Measurements from ENCODE around the gene CD2AP. TPM values are rescaled to one million over a fixed set of nuclear protein-coding genes. Genes with fewer than 3 reads are reported as not detected.

The CD2AP gene, protein sequence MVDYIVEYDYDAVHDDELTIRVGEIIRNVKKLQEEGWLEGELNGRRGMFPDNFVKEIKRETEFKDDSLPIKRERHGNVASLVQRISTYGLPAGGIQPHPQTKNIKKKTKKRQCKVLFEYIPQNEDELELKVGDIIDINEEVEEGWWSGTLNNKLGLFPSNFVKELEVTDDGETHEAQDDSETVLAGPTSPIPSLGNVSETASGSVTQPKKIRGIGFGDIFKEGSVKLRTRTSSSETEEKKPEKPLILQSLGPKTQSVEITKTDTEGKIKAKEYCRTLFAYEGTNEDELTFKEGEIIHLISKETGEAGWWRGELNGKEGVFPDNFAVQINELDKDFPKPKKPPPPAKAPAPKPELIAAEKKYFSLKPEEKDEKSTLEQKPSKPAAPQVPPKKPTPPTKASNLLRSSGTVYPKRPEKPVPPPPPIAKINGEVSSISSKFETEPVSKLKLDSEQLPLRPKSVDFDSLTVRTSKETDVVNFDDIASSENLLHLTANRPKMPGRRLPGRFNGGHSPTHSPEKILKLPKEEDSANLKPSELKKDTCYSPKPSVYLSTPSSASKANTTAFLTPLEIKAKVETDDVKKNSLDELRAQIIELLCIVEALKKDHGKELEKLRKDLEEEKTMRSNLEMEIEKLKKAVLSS
- total RNA-seq (100 to 1,000 TPM in 1 of 2 donors, 10 to 100 TPM in 1; 29.1 to 104 TPM), polyA plus RNA-seq (10 to 100 TPM; 14.2 to 14.4 TPM)
- long read RNA-seq, donor 1, full-length matches to known transcripts = 2 of 2 reads
- long read RNA-seq, donor 1, partial matches to known transcripts = 0 of 2 reads
- long read RNA-seq, donor 1, other reads (novel, unspliced or antisense) = 0 of 2 reads
- long read RNA-seq, donor 2, partial matches to known transcripts = 0 of 1 reads
- long read RNA-seq, donor 2, other reads (novel, unspliced or antisense) = 0 of 1 reads
- long read RNA-seq, donor 3, full-length matches to known transcripts = 3 of 3 reads
- long read RNA-seq, donor 3, partial matches to known transcripts = 0 of 3 reads
- long read RNA-seq, donor 3, other reads (novel, unspliced or antisense) = 0 of 3 reads
- long read RNA-seq, donor 4, full-length matches to known transcripts = 2 of 2 reads
- long read RNA-seq, donor 4, partial matches to known transcripts = 0 of 2 reads
- long read RNA-seq, donor 4, other reads (novel, unspliced or antisense) = 0 of 2 reads
- long read RNA-seq, donor 5, full-length matches to known transcripts = 3 of 3 reads
- long read RNA-seq, donor 5, partial matches to known transcripts = 0 of 3 reads
- long read RNA-seq, donor 5, other reads (novel, unspliced or antisense) = 0 of 3 reads

DNA sequence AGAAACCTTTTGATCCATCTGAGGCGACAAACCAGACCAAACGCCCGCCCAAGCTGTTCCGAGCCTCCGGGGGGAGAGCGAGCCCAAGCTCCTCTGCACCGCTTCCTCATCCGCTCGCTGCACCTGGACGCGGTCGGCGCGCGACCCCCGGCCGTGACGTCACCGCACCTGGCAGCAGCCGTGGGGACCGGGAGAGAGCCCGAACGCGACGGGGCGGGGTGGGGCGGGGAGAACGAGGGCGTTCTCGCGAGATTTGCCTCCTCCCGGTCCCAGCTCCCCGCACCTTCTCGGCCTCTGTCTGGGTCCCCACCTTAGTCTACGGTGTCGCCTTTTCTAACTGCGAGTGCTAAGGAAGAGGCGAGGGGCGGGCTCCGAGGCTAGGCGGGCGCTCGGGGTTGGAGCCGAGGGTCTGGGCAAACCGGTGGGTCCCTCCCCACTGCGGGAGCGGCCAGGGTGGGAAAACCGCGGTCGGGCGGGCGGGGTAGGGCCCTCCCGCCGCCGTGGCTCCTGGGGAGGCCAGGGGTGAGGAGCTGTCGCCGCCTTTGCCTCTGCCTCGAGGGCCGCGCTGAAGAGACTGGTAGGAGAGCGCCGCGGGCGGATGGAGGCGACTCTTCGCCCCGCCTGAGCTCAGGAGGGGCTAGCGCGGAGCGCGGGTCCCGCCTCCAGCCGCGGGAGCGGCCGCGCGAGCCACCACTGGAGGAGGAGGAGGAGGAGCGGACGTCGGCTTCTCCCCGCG is at the start of gene CD2AP:
CD2AP (plus strand) TSS at position 293 of the 736 bp plus-strand sequence. CDS start 456 bp downstream, outside the sequence.
- TF ChIP-seq, protein P1, sequence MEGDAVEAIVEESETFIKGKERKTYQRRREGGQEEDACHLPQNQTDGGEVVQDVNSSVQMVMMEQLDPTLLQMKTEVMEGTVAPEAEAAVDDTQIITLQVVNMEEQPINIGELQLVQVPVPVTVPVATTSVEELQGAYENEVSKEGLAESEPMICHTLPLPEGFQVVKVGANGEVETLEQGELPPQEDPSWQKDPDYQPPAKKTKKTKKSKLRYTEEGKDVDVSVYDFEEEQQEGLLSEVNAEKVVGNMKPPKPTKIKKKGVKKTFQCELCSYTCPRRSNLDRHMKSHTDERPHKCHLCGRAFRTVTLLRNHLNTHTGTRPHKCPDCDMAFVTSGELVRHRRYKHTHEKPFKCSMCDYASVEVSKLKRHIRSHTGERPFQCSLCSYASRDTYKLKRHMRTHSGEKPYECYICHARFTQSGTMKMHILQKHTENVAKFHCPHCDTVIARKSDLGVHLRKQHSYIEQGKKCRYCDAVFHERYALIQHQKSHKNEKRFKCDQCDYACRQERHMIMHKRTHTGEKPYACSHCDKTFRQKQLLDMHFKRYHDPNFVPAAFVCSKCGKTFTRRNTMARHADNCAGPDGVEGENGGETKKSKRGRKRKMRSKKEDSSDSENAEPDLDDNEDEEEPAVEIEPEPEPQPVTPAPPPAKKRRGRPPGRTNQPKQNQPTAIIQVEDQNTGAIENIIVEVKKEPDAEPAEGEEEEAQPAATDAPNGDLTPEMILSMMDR (IDR thresholded peaks at IDR 0.05; ENCODE audit: control extremely low read depth, extremely low read depth) = no peak
- WGBS, 2 donors = 0% methylated on average over 74 to 83 of the region's 83 CpGs

DNA sequence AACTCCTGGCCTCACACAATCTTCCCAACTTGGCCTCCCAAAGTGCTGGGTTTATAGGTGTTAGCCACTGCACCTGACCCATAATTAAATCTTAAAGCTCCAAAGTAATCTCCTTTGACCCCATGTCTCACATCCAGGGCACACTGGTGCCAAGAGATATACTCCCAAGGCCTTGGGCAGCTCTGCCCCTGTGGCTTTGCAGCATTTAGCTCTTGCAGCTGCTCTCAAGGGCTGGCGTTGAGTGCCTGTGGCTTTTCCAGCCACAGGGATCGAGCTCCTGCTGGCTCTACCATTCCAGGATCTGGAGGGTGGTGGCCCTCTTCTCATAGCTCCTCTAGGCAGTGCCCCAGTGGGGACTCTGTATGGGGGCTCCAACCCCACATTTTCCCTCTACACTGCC is 49.3 kb upstream of the CD2AP start:
- no peak for DNase-seq
- Histone ChIP-seq H3K4me1 (ENCODE audit: control insufficient read depth in 5 of 5, insufficient read depth in 5 of 5, low read length in 5 of 5) (peaks cover 0 to 11% (median 0%) of the 10 kb centered on the region in 5 donors), H3K4me3 (no peak overlapping the region), H3K9ac (ENCODE audit: insufficient read depth in 1 of 2, low read length in 2 of 2) (no peak overlapping the region), H3K9me3 (ENCODE audit: control insufficient read depth in 4 of 4, insufficient read depth in 3 of 4, low read length in 3 of 4) (peaks cover 0 to 9% (median 4%) of the 10 kb centered on the region in 4 donors), H3K27me3 (ENCODE audit: control insufficient read depth in 3 of 3, insufficient read depth in 3 of 3, low read length in 2 of 3) (no peaks in the 10 kb centered on the region), H3K36me3 (ENCODE audit: control insufficient read depth in 4 of 4, insufficient read depth in 4 of 4, low read length in 4 of 4) (no peaks in the 10 kb centered on the region), H3K27ac (ENCODE audit: low read depth in 1 of 2, low read length in 1 of 2) (no peak overlapping the region)
- ATAC-seq (ENCODE audit: insufficient read depth, low FRiP score) = no peak
- 62 to 82% methylated on average over 2 of the region's 2 CpGs for WGBS, 2 donors
- TF ChIP-seq, protein P1 (IDR thresholded peaks at IDR 0.05; ENCODE audit: control extremely low read depth, extremely low read depth) = no peak

More for the DNA sequence above, at the start of gene CD2AP:
- no peaks in the 10 kb centered on the region for H3K9me3 ChIP-seq (ENCODE audit: control insufficient read depth in 4 of 4, insufficient read depth in 3 of 4, low read length in 3 of 4)
- H3K4me3 ChIP-seq = peak within 1 kb of the TSS; percentile 92
- H3K36me3 ChIP-seq (ENCODE audit: control insufficient read depth in 4 of 4, insufficient read depth in 4 of 4, low read length in 4 of 4) = no peaks in the 10 kb centered on the region
- ATAC-seq (ENCODE audit: insufficient read depth, low FRiP score) = peak; percentile 91
- H3K27me3 ChIP-seq (ENCODE audit: control insufficient read depth in 3 of 3, insufficient read depth in 3 of 3, low read length in 2 of 3) = no peaks in the 10 kb centered on the region
- H3K27ac ChIP-seq (ENCODE audit: low read depth in 1 of 2, low read length in 1 of 2) = peak within 1 kb of the TSS; percentile 96
- H3K9ac ChIP-seq (ENCODE audit: insufficient read depth in 1 of 2, low read length in 2 of 2) = peak within 1 kb of the TSS; percentile 95 to 97
- peaks cover 0 to 19% (median 4%) of the 10 kb centered on the region in 5 donors for H3K4me1 ChIP-seq (ENCODE audit: control insufficient read depth in 5 of 5, insufficient read depth in 5 of 5, low read length in 5 of 5)
- DNase-seq = peak; percentile 92 to 94 (median 93)

All from lung (tissue), 16 donors.